Stimulated activated CD4-positive, alpha-beta T cell treated with anti-CD3 and anti-CD28 coated beads, Interleukin-15, amount 100 ng/mL, for 24 hours (primary cell): ENCODE data around the gene UBALD1.

Source experiments
- DNase-seq: peaks from one replicate; pipeline ENCODE4 v3.0.0-alpha.2; 2020

UBALD1 gene

DNA sequence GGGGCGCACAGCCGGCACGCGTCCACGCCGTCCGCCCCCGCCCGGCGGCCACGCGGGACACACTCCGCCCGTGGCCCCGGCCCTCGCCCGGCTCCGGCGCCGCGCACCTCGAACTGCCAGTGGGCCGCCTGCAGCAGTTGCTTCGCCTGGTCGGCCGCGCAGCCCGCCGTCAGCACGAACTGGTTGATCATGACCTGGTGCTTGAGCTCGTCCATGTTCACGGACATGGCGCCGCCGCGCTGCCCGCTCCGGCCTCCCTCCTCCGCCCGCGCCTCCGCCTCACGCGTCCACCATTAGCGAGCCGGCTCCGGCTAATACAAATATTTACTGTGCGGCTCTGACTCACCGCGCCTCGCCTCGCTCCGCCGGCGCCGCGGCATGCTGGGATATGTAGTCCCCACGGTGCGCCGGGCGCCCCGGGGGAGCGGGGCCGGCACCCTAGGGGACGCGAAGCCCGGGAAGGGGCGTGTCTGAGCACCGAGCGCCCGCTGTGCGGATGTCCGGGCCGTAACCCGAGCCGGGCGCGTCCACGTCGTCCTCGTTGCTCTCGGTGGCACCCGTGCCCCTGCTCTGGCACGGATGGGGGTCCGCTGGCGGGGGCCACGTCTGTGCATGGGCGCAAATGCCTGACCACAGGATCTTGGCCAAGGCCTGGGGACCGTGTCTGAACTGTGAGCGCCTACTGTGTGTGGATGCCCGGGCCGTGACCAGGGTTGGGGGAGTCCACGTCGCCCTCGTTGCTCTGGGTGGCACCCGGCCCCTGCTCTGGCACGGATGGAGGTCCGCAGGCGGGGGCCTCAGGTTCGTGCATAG lies at the start of gene UBALD1:
TSS of gene UBALD1 (minus strand) at position 318 of the 813 bp plus-strand sequence. CDS start at position 227, 91 bp downstream.
- DNase-seq, result peak; percentile 89

GRCh38 chr16:4663777-4664465 lies 49.2 kb upstream of the UBALD1 start:
- DNase-seq, result no peak

GRCh38 chr16:4663465-4663776 lies 48.7 kb upstream of the UBALD1 start:
- DNase-seq, result no peak

- DNase-seq, result no peak
Observed at GRCh38 chr16:4661661-4662060, 47.0 kb upstream of the UBALD1 start.

- peak; percentile 87 for DNase-seq
Observed at GRCh38 chr16:4660454-4661007, 45.8 kb upstream of the UBALD1 start.

DNA sequence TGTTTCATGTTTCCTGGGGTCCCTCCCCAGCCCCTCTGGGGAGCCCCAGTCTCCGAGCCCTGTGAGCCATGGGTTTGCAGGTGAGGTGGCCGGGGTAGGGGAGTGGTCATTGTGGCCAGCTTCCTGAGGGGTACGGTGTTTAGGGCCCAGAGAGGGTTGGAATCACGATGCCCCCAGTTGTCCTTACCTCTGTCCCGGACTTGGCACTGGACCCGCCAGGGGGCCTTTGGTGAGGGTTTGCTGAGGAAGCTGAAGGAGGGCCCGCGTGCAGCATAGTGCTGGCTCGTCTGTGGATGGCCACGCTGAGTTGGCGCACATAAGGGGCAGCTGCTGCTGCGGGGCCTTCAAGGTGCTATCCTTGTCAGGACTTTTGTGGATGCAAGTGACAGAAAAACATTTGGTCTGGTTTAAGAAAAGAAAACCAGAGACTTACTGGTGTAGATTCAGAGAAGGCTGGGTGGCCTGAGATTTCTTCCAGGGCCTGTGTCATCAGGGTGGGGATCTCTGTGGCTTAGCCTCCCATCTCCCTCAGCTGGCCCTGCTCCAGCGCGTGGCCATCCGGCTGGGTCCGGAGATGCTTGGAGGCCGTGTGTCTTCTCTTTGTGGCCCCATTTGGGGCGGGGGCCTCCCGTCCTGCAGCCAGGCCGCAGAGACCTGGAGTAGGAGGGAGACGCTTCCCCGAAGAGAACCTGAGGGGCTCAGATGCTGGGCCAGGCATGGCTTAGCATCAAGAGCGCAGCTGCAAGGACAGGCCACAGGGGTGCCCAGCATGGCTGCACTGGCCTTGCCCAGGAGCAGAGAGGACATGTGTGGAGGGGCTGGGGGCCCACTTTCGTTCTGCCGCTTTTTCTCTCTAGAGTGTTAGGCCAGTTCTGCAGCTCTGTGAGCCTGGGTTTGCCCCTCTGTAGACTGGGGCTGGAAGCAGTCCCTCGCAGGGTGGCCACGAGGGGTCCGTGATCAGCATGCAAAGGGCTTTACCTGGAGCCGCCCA lies 45.0 kb upstream of the UBALD1 start:
- DNase-seq, result no peak

GRCh38 chr16:4656695-4657686 lies 42.3 kb upstream of the UBALD1 start:
- DNase-seq, result no peak

- no peak for DNase-seq
Observed at GRCh38 chr16:4656221-4656620, 41.5 kb upstream of the UBALD1 start.

GRCh38 chr16:4655801-4656200 lies 41.1 kb upstream of the UBALD1 start:
- DNase-seq, result no peak

GRCh38 chr16:4654964-4655590 lies 40.4 kb upstream of the UBALD1 start:
- no peak for DNase-seq

DNA sequence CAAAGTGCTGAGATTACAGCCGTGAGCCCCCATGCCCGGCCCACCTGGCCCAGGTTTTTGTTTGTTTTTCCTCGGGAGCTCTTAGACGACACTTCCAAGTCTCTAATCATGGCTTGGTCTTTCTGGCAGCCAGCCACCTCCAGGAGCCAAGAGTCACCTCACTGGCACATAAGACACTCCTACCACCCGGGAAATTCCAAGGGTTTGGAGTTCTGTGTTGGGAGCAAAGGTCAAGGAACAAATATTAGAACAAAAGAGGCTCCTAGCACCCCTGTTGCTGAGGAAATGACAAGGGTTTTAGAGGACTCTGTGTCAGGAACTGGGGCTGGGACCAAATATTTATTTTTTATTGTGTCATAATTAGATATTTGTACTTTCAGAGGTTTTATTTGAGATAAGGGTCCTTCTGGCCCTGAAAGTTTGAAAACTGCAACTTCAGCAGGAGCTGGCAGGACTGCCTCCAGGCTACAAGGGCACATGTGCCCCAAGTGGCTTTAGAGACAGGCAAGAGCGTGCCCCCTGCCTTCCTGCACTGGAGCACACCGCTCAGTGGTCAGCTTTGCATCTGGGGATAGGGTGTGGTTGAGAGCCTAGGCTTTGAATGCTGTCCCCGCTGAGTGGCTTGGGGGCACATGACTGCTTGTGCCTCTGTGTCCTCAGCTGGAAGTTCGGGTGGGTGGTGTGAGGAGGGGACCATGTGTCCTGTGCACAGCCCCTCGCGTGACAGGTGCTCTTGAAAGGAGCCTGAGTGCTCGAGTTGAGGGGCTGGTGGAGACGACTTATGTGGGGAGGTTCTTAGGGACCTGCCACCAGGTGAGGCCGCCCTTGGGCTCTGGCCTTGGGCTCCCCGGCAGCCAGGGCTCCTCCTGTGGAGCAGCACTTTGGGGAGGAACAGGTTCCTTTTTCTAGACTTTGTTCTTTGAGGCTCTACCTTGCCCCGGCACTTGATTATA lies 39.6 kb upstream of the UBALD1 start:
- no peak for DNase-seq

DNA sequence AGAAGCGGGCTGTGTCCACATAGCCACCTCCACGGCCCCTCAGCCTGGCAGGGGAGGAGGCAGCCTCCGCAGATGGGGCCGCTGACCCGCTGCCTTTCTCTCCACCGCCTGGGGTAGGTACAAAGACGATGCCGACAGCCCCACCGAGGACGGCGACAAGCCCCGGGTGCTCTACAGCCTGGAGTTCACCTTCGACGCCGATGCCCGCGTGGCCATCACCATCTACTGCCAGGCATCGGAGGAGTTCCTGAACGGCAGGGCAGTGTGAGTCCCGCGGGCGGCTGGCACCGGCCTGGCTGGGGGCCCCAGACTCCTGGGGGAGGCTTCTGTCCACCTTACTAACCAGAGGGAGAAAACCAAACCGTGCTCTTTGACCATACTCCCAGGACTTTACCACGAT lies 37.9 kb upstream of the UBALD1 start:
- DNase-seq, result no peak

GRCh38 chr16:4651827-4652226 lies 37.1 kb upstream of the UBALD1 start:
- no peak for DNase-seq

DNA sequence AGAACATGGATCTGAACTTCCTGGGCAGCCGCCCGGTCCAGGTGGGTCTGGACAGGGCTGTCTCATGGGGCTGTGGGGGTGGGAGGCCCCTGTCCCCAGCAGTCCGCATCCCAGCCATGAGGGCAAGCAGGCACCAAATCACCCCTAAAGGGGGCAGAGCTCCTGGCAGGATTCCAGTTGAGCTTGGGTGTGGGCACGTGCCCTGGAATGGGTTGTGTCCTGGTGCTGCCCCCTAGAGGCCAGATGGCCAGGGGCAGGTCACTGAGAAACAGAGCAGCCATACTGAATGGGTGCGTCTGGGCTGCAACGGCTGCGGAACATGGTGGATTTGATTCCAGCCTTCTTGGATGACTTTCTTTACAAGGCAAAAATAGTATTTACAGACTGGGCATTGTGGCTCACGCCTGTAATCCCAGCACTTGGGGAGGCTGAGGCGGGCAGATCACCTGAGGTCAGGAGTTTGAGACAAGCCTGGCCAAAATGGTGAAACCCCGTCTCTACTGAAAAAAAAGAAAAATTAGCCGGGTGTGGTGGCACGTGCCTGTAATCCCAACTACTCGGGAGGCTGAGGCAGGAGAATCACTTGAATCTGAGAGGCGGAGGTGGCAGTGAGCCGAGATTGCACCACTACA lies 35.9 kb upstream of the UBALD1 start:
- peak; percentile 87 for DNase-seq

- no peak for DNase-seq
Observed at GRCh38 chr16:4649744-4650442, 35.2 kb upstream of the UBALD1 start.

DNA sequence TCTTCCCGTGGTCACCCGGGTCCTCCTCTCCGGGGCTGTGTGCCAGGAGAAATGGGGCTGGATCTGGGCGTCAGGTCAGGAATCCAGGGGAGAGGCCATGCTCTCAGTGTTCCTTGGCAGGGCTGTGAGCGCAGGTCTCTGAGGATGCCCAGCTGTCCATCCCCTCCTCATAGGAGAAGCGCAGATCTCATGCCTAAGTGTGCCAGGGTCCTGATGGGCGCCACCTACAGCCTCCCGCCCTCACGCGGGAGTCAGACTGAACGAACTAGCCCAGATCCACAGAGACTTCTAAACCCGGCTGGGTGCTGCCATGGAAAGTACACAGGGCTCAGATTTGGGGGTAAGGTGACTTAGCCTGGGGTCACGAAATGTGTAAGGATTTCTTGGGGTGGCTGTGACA lies 34.2 kb upstream of the UBALD1 start:
- peak; percentile 48 for DNase-seq

GRCh38 chr16:4647644-4647980 lies 32.9 kb upstream of the UBALD1 start:
- DNase-seq, result no peak

DNA sequence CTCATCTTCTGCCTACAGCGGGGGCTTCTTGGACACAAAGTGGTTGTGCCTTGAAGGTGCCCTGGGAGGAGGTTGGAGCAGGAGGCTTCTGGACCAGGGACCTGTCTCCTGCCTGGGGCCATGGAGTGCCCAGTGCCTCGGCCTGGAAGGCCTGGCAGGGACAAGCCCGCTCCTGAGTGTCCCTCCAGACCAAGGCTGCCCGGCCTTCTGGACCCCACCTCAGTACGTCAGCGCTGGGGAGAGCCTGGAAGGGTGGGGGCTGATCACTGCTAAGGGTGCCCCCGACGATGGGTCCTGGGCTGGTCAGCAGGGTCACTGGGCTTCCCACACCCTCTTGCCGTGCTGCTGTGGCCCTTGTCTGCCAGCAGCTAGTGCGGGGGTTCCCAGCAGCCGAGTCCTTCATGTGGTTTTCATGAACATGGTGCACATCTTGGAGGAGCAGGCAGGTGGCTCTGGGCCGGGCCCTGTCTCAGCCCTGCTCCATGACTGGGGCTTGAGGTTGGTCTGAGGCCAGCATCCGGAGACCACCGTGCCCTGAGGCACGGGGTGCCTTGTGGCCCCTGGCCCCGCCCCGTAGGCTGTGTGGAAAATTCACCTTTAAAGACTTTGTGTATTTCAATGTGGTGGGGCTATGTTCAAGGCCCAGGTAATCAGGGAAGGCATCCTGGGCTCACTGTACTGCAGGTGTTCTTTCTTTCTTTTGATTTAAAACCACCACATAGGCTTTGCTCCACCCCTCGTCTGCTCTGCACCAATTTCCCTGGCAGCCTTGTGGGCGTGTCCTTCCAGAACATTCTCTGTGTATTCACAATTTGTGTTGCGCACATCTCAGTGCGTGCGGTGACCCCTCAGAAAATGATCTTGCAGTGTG lies 32.3 kb upstream of the UBALD1 start:
- DNase-seq, result no peak
